HG02759 (cell line): Measurements from ENCODE around the gene RPS19.
"Not testable (repeated sequence)": the region's sequence is repeated elsewhere in the genome, so short reads cannot be mapped to it uniquely, and the experiment has no call there.

ENCODE experiments used
- ATAC-seq: cut with Tn5 transposase; IDR thresholded peaks from one replicate; pipeline ENCODE4 v1.9.1; 2021; ENCODE audit warnings: mild to moderate bottlenecking, moderate library complexity; ENCODE audit not compliant: unreplicated experiment

Gene RPS19

GRCh38 chr19:41912899-41913537, 53.0 kb downstream of the RPS19 start:
- ATAC-seq: no peak

- ATAC-seq: no peak
These were observed 53.7 kb downstream of the RPS19 start for GRCh38 chr19:41913538-41914423.

GRCh38 chr19:41914424-41914834, 54.4 kb downstream of the RPS19 start:
- ATAC-seq: not testable (repeated sequence)

GRCh38 chr19:41915021-41915775, 55.1 kb downstream of the RPS19 start:
- no peak for ATAC-seq

- no peak for ATAC-seq
These were observed 55.8 kb downstream of the RPS19 start for GRCh38 chr19:41915776-41916414.

- no peak for ATAC-seq
These were observed 57.6 kb downstream of the RPS19 start for GRCh38 chr19:41917676-41918075.

GRCh38 chr19:41918095-41918494, 58.0 kb downstream of the RPS19 start:
- ATAC-seq: no peak

- ATAC-seq: no peak
These were observed 58.7 kb downstream of the RPS19 start for GRCh38 chr19:41918653-41919244.

GRCh38 chr19:41919948-41920712, 60.1 kb downstream of the RPS19 start:
- no peak for ATAC-seq

GRCh38 chr19:41920882-41921576, 61.0 kb downstream of the RPS19 start:
- no peak for ATAC-seq

- ATAC-seq: no peak
These were observed 61.8 kb downstream of the RPS19 start for GRCh38 chr19:41921577-41922576.
